ENCODE measurements around the gene PITPNM3.

Gene PITPNM3

DNA sequence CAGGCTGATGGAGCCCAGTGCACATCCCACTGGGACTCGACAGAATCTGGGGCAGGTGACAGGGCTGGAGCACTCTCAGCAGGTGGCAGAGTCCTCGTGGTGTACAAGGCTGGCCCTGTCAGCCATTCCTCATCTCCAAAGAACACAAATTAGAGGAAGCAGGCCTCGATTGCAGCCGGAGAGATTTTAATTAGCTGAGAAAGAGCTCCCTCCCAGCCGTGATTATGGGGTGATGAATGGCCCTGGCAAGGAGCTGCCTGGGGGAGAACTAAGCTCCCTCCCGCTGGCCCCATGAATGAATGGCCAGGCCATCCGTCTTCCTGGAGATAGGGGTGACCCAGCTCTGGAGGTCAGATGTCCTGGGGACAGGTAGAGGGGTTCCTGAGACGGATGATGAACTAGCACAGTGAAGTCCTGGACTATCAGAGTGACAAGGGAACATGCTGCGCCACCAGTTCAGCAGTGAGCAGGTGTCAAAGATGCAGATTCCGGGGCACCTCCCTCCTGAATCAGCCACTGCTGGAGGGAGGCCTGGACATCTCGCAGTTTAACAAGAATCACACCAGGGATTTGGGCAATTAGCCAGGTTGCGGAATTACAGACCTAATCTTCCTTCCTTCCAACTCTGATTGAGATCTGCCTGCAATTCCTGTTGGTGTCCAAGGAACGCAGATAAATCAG is 76.6 kb downstream of the PITPNM3 start:
- DNase-seq (ENCODE audit: low read depth, low spot score), result no peak

DNA sequence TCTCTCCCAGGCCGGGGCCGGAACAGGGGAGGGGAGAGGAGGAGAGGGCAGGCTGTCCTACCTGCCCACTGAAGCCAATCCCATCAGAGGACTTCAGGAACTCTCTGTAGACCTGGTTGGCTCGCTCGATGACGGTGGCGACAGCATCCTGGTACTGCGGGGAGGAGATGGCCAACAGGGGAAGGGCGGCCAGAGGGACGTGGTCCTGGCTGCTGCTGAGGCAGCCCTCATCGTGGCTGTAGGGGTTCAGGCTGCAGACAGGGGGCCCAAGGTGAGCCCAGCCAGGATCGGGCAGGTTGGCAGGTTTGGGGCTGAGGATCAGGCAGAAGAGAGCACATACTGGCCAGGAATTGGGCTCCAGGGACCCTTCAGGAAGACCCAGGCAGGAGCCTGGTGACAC is 77.9 kb downstream of the PITPNM3 start:
- DNase-seq (ENCODE audit: low read depth, low spot score), result no peak

DNA sequence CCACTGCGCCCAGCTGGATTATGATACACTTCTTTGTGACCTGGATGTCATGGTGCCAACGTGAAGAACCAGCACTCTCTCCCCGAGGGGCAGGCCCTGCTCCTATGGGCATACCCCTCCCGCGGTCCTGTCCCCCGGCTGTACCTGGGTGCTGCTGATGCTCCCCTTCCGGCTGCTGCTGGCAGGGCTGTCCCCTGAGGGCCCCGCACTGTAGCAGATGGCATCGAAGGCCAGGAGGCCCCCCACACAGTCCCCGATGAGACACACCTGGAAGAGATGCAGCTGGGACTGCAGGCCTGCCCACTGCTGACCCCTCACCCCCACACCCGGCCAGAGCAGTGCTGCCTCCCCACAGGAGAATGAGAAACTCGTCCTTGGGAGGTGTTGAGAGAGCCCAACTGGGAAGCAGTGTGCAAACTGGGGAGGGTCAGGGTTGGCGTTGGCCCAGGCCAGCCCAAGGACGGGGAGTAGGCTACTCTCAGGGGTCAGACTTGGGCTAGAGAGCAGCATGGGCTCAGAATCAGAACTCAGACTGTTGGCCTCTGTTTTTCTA is 78.4 kb downstream of the PITPNM3 start:
- no peak for DNase-seq (ENCODE audit: low read depth, low spot score)

DNA sequence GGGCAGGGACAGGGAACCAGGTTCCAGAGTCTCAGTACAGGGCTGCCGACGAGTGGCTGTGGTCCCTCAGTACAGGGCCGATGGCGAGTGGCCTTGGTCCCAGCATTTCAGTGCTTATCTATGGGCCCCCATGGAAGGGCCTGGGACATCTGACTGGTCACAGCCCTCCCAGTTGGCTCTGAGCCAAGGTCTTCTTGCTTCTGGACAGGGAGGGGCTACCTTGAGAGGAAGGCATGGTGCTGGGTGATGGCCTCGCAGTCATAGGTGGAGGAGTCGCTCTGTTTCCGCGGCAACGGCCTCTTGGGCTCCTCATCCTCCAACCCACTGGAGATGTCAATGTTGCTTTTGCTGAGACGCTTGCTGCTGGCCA is 79.6 kb downstream of the PITPNM3 start:
- DNase-seq (ENCODE audit: low read depth, low spot score), result no peak

DNA sequence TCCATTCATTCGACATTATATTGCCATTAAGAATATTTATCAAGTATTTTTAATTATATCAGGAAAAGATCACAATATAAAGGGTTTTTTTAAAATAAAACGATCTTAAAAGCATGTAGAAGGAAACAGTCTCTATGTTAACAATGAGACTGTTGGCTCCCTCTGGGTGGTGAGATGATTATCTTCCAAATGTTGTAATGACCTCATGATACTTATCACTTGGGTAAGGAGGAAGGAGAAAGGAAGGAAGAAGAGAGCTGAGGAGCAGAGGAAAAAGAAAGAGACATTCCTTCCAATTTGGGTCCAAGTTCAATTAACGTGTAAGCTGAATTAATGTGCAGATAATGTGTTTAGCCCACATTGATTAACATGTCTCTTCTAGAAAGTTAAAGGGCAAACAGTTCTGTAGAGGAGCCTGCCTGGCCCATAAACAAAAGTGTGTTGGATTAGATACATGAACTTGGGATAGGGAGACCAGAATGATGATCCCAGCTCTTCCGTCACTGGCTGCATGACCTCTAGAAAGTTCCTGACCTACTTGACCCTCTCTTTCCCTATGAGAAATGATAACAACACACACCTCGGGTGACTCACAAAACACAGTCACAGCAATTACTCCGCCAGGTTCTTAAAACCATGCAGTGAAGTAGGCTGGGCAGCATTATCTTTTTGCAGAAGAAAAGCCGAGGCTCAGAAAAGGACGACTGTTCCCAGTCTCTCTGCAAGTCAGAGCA is 80.1 kb downstream of the PITPNM3 start:
- DNase-seq (ENCODE audit: low read depth, low spot score), result no peak

DNA sequence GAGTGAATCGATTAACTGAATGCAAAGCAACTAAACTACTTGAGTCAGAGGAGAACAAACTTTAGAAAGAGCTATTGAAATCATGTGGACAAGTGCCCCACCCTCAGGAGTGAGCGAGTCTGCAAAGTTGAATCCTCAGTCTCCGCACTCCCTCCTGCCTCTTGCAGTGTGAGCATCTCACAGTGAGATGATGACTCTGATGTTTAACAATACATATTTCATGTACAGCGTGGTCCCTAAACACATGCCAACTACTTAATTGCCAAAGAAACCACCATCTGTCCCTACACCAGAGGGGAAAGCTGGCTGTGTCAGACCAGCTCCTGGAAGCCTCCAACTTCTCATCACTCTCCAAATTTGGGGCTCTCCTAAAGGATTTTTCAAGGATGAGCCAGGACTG is 80.9 kb downstream of the PITPNM3 start:
- DNase-seq (ENCODE audit: low read depth, low spot score), result no peak

DNA sequence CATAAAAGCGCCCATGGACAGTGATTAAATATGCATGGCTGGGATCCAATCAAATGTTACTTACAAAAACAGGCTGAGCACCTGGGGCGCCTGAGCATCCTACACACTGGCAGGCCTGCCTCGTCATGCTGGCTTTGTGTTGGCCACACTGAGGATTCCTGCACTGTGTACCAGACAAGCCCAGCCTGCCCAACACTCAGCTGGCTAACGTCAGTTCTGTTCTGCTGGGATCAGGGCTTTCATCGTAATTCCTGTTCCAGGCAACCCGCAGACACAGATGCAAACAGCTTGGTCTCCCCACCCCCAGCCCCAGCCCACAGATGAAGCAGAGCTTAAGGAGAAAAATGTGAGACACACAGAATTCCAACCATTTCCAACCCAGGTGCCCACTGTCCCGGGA is 81.4 kb downstream of the PITPNM3 start:
- DNase-seq (ENCODE audit: low read depth, low spot score), result no peak

DNA sequence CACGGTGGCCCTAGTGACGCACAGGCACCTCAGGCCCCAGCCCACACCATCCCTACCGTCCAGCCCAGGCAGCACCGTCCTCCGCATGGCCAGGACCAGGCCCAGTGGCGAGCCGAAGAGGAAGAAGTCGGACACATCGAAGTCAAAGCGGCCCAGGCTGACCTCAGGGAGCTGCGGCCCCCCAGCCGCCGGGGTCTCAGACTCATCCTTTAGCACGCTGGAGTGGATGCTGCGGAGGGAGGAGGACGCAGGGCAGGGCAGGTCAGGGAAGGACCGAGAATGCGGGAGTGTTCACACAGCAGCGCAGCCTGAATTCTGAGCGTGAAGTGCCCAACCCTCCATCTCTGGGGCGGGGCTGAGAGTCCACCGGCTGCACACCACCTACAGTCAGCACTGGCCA is 82.0 kb downstream of the PITPNM3 start:
- no peak for DNase-seq (ENCODE audit: low read depth, low spot score)

DNA sequence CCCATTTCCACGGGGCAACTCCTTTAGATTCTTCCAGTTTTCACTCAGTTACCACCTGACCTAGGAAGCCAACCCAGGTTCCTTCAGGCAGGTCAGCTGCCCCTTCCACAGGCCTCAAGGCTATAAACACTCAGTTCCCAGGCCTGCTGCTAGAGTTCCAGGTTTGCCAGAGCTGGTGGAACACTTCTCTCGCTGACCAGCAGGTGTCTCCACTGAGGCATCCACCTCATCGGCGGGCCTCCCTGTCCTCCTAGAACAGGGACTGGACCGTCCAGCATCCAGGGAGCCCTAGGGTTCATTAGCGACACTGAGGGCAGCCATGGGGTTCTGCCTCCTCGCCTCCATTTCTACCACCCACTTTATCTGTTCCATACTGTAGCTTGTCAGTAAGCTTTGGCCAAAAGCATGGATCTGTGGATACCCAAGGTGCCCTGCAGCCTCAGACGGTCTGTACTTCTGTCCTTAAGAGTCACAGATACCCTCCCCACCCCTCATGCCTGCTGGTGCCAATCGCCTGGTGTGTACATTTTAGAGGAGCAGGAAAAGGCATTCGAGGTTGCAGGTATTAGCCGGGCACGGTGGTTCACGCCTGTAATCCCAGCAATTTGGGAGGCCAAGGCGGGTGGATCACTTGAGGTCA is 83.1 kb downstream of the PITPNM3 start:
- no peak for DNase-seq (ENCODE audit: low read depth, low spot score)

DNA sequence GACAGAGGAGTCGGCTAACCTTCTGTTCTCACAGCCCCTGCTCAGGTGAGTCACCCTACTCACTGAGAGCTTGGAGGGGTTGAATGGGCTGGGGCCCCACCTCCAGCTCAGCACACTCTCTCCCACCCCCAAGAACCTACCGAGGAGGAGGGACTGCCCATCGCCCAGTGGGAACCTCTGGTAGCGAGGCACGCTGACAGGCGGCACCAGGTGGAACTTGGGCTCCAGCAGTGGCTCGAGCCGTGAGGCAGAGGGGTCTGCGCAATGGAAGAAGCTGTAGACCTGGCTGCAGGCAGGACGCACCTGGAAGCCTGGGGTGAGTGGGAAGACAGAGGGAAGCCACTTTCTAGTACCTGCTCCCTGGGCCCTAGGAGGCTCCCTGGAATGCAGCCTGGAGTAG is 83.8 kb downstream of the PITPNM3 start:
- DNase-seq (ENCODE audit: low read depth, low spot score), result no peak

DNA sequence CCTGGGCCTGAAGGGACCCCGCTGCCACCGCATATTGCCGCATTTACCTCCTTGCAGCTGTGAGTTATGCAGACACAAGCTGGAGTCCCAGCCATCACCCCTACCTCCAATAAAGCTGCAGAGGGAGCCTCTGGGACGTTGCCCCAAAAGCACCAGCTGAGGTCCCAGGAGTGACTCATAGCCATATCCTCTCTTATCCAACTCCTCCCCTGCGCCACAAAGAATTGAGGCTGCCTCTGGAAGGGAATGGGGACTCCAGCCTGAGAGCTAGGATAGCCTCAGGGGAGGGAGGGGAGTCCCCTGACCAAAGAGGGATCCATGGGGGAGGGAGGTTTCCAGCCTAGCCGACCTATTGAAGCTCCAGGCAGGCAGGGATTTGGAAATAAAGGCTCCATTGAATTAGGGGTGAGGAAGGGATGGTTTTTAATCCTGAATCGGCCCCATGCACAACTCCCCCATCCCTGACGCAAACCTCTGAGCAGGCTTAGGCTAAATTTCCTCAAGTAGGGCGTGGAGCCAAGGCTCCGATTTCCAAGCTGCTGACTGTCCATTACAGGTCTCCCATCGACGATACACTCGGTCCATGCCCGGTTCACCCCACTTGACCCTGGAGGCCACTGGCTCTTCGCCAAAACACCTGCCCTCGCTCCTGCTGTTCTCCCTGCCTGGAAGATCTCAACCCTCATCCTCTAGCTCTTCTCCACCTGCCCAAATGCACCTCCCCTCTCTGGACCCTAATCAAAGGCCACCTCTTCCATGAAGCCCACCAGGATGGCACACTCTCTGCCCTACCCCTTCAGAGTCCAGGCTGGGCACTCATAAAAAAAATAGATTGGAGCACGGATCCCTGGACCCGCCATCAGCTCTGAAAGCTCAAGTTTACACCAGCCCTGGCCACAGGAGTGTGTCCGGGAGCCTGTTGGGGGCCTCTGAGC is 84.6 kb downstream of the PITPNM3 start:
- no peak for DNase-seq (ENCODE audit: low read depth, low spot score)

DNA sequence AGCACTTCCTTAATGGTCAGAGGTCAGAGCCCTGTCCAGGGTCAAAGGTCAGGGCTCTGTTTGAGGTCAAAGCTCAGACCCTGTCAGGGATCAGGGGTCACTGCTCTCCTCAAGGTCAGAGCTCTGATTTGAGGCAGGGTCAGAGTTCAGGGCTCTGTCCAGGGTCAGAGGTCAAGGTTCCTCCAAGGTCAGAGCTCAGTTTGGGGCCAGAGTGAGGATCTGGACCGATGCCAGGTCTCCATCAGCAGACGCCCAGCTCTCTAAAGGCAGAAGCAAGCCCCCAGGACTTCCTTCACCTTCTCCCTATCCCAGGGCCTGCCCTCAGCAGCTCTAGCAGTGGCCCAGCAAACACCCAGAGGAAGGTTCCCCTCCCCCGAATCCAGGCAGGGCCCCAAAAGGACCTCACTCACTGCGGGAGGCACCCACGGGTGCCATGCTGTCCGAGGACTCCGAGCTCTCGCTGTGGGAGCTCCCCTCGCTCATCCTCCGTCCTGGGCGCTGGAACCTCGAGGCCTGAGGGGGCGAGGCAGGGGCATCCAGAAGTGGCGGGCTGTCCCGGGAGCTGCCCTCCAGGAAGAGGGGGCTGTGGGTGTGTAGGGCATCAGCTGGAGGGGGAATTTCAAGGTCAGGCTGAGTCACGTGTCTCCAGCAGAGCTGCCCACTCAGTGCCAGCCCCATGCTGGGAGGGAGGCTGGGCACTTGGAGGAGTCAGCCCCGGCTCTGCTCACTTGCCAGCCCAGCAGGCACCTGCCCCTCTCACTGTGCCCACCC is 85.4 kb downstream of the PITPNM3 start:
- no peak for DNase-seq (ENCODE audit: low read depth, low spot score)

DNA sequence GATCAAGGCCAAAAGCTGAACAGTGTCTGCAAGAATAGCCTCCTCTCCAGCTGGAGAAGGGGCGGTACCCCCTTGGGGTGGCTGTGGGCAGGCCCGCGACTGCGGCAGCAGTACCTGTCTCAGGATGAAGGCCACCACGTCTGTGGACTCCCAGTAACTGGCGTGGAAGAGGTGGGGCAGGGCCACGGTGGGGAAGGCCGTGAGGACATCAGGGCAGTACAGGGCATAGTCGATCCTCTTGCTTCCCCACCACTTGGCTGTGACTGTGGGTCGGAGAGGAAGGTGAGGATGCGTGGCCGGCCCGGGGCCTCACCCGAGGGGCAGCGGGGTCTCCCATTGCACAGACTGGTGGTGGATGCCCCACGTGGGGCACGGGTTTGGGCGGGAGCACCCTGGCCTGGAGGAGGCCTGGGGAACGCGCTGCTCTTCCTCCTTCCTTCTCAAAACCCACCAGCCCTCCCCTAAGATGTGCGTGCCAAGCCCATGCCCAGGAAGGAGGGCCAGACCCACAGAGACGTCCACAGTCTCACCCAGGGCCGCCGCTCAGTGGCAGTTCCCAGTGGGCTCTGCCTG is 86.1 kb downstream of the PITPNM3 start:
- no peak for DNase-seq (ENCODE audit: low read depth, low spot score)

DNA sequence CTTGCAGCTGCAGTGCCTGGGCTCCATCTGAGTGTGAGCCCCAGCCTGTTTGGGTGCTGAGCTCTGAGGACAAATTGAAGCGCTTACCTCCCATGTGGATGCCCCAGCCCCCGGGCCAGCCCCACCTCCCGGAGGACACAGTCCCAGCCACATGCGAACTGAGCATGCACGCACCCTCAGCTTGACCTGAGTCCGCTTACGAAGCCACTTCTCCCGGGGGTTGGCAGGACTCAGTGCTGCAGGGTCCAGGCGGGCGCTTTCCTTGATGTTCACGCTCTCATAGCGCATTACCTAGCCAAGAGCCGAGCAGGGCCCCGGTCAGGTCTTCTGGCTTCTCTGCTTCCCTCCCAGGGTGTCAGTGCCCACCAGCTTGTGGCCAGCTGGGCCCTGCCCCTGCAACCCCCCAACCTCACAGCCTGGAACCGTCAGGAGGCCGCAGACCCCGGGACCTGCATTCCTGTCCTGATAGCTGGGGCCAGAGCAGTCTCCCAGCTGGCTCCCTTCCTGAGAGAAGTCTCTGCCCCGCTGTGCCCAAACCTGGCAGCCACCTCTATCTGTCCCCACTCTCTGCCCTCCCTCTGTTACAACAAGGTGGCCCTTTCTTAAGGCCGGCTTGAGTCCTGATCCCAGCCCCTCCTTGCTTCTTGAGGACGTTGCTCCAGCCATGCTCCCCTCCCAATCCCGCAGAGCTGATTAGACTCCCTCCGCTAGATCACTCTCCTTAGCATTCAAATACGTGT is 88.1 kb downstream of the PITPNM3 start:
- no peak for DNase-seq (ENCODE audit: low read depth, low spot score)

DNA sequence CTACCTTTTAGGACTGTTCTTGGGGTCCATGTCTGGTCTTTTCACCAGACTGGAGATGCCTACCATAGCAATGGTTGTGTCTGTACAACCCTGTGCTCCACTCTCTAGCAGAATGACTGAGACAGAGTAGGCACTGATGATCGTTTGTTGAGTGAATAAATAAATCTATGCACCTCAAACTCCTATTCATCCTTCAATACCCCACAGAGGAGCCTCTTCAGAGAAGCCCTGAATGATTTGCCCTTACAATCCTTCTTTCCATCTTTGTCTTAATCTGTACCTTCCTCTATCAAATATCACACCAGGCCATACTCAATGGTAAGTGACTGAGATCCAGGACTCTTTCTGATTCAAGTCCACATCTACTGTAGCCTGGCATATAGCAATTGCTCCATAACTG is 88.8 kb downstream of the PITPNM3 start:
- DNase-seq (ENCODE audit: low read depth, low spot score), result no peak

DNA sequence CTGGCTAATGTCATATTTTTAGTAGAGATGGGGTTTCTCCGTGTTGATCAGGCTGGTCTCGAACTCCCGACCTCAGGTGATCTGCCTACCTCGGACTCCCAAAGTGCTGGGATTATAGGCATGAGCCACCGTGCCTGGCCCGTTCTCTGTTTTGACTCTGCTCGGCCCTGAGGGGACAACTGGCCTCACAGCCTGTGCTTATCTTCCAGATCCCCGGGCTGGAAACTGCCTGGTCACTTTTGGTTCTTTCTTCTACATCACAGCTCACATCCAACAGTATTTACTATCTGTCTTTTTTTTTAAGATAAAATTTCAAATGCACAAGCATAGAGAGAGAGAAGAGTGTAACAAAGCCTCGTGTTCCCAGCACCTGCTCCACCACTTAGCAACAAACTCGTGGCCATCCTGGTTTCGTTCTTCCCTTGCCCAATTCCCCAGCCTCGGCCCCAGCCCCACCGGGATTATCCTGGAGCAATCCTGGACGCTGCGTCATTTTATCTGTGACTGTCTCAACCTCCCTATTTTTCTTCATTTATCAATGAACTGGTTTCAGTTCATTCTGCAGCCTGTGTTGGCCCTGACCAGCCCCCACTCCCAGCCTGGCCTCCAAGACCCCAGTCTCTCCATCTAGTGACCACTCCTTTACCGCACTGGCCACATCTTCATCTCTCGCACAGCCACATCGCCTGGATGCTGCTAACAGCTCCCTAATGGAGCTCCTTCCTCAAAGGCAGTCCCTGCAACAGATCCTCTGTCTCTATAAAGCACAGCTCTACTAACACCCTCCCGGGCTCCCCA is 91.0 kb downstream of the PITPNM3 start:
- DNase-seq (ENCODE audit: low read depth, low spot score), result no peak

DNA sequence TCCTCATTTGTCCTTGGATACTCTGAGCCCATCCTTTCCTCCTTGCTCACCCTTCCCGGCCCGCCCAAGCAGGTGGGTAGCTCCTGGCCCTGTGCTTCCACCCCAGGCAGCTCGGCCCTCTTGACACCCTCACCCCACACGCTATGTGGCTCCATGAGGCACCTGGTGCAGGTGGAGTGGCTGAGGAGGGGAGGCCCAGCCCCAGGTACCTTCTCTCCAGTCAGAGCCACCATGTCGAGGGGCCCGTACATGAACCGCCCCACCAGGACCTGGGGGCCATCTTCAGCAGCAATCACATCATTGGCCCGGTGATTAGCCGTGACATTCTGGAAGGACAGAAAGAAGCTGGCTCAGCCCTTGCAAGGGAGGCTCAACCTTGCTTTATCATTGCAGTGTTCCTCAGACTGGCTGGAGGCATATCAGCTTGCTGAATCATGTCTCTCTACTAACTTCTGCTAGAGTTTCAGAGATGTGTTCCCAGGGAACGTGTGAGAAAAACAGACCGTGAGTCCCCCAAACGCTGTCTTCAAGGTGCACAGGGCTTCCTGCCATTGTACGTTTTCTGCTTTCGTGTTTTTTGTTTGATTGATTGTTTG is 91.8 kb downstream of the PITPNM3 start:
- DNase-seq (ENCODE audit: low read depth, low spot score), result no peak

DNA sequence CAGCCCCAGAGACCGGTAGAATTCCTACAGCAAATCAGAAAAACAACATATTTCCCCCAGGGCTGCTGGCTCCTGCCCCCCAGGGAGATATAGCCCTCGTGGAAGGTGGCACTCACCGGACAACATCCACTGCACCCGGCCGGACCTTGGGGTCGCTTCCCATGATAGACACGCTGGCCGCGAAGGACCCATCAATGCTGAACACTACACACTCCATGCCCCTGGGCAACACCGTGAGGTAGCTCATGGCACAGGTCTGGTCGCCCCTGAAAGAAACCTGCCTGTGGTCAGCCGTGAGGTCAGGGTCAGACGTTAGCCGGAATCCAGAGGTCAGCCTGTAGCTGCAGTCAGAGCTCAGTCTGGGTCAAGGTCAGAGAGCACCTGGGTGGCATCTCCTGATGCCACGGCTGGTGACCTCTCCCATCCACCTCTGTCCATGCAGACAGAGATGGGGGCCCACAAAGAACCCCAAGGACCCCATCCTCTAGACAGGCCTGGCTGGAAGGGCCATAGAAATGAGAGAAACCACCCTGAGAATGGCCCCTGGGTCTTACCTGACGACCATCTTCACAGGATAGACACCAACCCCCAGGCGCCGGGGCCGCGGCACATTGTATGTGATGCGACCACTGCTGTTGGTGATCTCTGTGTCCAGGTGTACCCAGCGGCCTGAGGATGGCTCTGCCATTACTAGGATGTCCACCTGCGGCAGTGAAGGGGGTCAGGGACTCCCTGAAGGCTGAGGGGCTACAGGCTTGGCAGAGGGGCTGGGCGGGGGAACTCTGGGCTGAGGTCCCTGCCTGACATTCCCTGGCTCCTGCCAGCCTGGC is 92.5 kb downstream of the PITPNM3 start:
- no peak for DNase-seq (ENCODE audit: low read depth, low spot score)

Data from iPS DF 19.7 (cell line).